Peyer's patch (tissue), 4 donors: Measurements from ENCODE around the gene C6orf47. TPM values are rescaled to one million over a fixed set of nuclear protein-coding genes. Genes with fewer than 3 reads are reported as not detected.
A peak's percentile ranks its signal among the peaks of the same experiment; 100 is the strongest.

ENCODE experiments used
- DNase-seq, 3 donors: peaks; one replicate each; pipeline ENCODE4 v3.0.0-alpha.2; 2017 to 2019
- H3K27ac ChIP-seq, 4 donors: fragments of 200-600 bp; sonication (generic); one replicate each; pipeline ENCODE4 v1.5.1; 2016 to 2019
- H3K27me3 ChIP-seq, 2 donors: fragments of 200-600 bp; sonication (generic); one replicate each; pipeline ENCODE4 v1.5.1; 2019
- H3K36me3 ChIP-seq, 3 donors: fragments of 200-600 bp; sonication (generic); one replicate each; pipeline ENCODE4 v1.5.1; 2016 to 2019
- H3K4me1 ChIP-seq, 4 donors: fragments of 200-600 bp; sonication (generic); one replicate each; pipeline ENCODE4 v1.5.1; 2016 to 2019
- H3K4me3 ChIP-seq, 4 donors: fragments of 200-600 bp; sonication (generic); 1 replicate in 3 of 4; 2 replicates in 1 of 4; pipeline ENCODE4 v1.5.1; 2016 to 2019; ENCODE audit warnings: mild to moderate bottlenecking in 1 of 4
- H3K9me3 ChIP-seq, 4 donors: fragments of 200-600 bp; sonication (generic); one replicate each; pipeline ENCODE4 v1.5.1; 2016 to 2019; ENCODE audit warnings: mild to moderate bottlenecking in 1 of 4
- CTCF ChIP-seq, 6 experiments: fragments of 450-650 bp in 4 of 6; fragments of 200-600 bp in 2 of 6; sonication (generic) in 1 of 6; IDR thresholded peaks; one replicate each; pipeline ENCODE4 v1.5.1; 2017 to 2019; ENCODE audit warnings: antibody characterized with exemption in 6 of 6, mild to moderate bottlenecking in 3 of 6, moderate library complexity in 1 of 6
- POLR2A ChIP-seq, 2 donors: fragments of 450-650 bp; IDR thresholded peaks; one replicate each; pipeline ENCODE4 v1.5.1; 2017; ENCODE audit warnings: antibody characterized with exemption in 2 of 2, mild to moderate bottlenecking in 2 of 2, moderate library complexity in 2 of 2
- total RNA-seq, 4 donors: library from RNA; depleted of rRNA; stranded (reverse); fragments of >200 nt; gene quantifications; one replicate each; pipeline ENCODE4 v1.1.0, GENCODE V29; 2016

Gene C6orf47
- total RNA-seq, 4 donors from 2014 or later: 26.4 to 46.7 (median 37.2) TPM

GRCh38 chr6:31651602-31652191 is 8.9 kb downstream of the C6orf47 start:
- Histone ChIP-seq H3K4me1 (peaks cover 0 to 36% (median 7%) of the 10 kb centered on the region in 4 donors), H3K27ac (peak overlapping the region; percentile 93 to 99 (median 98)), H3K36me3 (peaks cover 0 to 40% (median 0%) of the 10 kb centered on the region in 3 donors), H3K9me3 (no peaks in the 10 kb centered on the region), H3K27me3 (no peaks in the 10 kb centered on the region), H3K4me3 (peak overlapping the region; percentile 75 to 81 (median 80))
- peak in 2 of 3 donors; percentile 67 to 87 for DNase-seq
- TF ChIP-seq POLR2A (IDR thresholded peaks at IDR 0.05) (no peak), CTCF (IDR thresholded peaks at IDR 0.05) (no peak)

GRCh38 chr6:31645325-31645724 is 15.3 kb downstream of the C6orf47 start:
- Histone ChIP-seq H3K4me1 (no peaks in the 10 kb centered on the region), H3K36me3 (peaks cover 0 to 100% (median 7%) of the 10 kb centered on the region in 3 donors), H3K27me3 (no peaks in the 10 kb centered on the region), H3K4me3 (no peak overlapping the region), H3K9me3 (no peaks in the 10 kb centered on the region), H3K27ac (no peak overlapping the region)
- DNase-seq: no peak
- TF ChIP-seq POLR2A (IDR thresholded peaks at IDR 0.05): no peak
- no peak for TF ChIP-seq CTCF (IDR thresholded peaks at IDR 0.05)

- Histone ChIP-seq H3K27me3 (no peaks in the 10 kb centered on the region), H3K9me3 (no peaks in the 10 kb centered on the region), H3K27ac (no peak overlapping the region), H3K36me3 (peaks cover 0 to 100% (median 7%) of the 10 kb centered on the region in 3 donors), H3K4me3 (no peak overlapping the region), H3K4me1 (no peaks in the 10 kb centered on the region)
- TF ChIP-seq POLR2A (IDR thresholded peaks at IDR 0.05): no peak
- TF ChIP-seq CTCF (IDR thresholded peaks at IDR 0.05): no peak
- no peak for DNase-seq
These were observed 16.6 kb downstream of the C6orf47 start for GRCh38 chr6:31643818-31644454.

GRCh38 chr6:31642798-31643570 is 17.6 kb downstream of the C6orf47 start:
- TF ChIP-seq CTCF (IDR thresholded peaks at IDR 0.05) (no peak), POLR2A (IDR thresholded peaks at IDR 0.05) (no peak)
- no peak for DNase-seq
- no peaks in the 10 kb centered on the region for H3K27me3 ChIP-seq
- H3K4me3 ChIP-seq: no peak overlapping the region
- no peak overlapping the region for H3K27ac ChIP-seq
- H3K4me1 ChIP-seq: no peaks in the 10 kb centered on the region
- no peaks in the 10 kb centered on the region for H3K9me3 ChIP-seq
- H3K36me3 ChIP-seq: peaks cover 0 to 99% (median 7%) of the 10 kb centered on the region in 3 donors

GRCh38 chr6:31641370-31641769 is 19.2 kb downstream of the C6orf47 start:
- H3K4me3 ChIP-seq: no peak overlapping the region
- TF ChIP-seq POLR2A (IDR thresholded peaks at IDR 0.05) (no peak), CTCF (IDR thresholded peaks at IDR 0.05) (no peak)
- H3K9me3 ChIP-seq: no peaks in the 10 kb centered on the region
- no peaks in the 10 kb centered on the region for H3K4me1 ChIP-seq
- no peak for DNase-seq
- H3K27ac ChIP-seq: no peak overlapping the region
- H3K36me3 ChIP-seq: peaks cover 0 to 99% (median 7%) of the 10 kb centered on the region in 3 donors
- no peaks in the 10 kb centered on the region for H3K27me3 ChIP-seq
